Uterus (tissue), 2 donors: ENCODE results near the gene CBX6.

ENCODE experiments used
- POLR2A ChIP-seq, 2 donors: fragments of 450-650 bp; IDR thresholded peaks; one replicate each; pipeline ENCODE4 v1.6.1; 2016; ENCODE audit warnings: antibody characterized with exemption in 2 of 2, mild to moderate bottlenecking in 1 of 2, moderate library complexity in 1 of 2
- TF ChIP-seq, protein P1 (sequence below), 4 experiments: fragments of 200-600 bp in 2 of 4; fragments of 450-650 bp in 2 of 4; sonication (generic) in 2 of 4; IDR thresholded peaks; one replicate each; pipeline ENCODE4 v1.5.1; 2016 to 2019; ENCODE audit warnings: antibody characterized with exemption in 4 of 4, mild to moderate bottlenecking in 2 of 4, moderate library complexity in 1 of 4

DNA sequence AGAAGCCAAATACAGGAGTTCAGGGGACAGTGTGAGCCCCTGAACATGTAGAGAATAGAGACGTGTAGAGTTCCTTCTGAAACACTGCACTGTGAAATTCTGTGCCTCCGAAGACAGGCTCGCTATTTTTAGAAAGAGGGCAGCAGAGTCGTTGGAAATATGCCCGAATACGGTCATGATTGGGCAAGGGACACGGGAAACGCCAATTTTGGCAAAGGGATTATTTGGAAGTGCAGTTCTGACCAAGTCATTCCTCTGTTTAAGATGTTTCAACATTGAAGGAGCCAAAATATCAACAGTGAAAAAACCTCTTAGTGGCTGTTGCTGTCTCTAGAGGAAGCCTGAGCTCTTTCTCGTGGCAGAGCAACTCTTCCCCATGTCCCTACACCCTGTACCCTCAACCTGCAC, 9.5 kb upstream of the CBX6 start:
- TF ChIP-seq, protein P1, sequence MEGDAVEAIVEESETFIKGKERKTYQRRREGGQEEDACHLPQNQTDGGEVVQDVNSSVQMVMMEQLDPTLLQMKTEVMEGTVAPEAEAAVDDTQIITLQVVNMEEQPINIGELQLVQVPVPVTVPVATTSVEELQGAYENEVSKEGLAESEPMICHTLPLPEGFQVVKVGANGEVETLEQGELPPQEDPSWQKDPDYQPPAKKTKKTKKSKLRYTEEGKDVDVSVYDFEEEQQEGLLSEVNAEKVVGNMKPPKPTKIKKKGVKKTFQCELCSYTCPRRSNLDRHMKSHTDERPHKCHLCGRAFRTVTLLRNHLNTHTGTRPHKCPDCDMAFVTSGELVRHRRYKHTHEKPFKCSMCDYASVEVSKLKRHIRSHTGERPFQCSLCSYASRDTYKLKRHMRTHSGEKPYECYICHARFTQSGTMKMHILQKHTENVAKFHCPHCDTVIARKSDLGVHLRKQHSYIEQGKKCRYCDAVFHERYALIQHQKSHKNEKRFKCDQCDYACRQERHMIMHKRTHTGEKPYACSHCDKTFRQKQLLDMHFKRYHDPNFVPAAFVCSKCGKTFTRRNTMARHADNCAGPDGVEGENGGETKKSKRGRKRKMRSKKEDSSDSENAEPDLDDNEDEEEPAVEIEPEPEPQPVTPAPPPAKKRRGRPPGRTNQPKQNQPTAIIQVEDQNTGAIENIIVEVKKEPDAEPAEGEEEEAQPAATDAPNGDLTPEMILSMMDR (IDR thresholded peaks at IDR 0.05): peak in 1 of 4 experiments; percentile 31
- TF ChIP-seq POLR2A (IDR thresholded peaks at IDR 0.05): peak; percentile 41 to 58
